CD4-positive, alpha-beta T cell (primary cell): ENCODE data around the gene WBP1. TPM values are rescaled to one million over a fixed set of nuclear protein-coding genes. Genes with fewer than 3 reads are reported as not detected.

Source experiments
- ATAC-seq: fragments of 200-7000 bp; cut with Tn5 transposase; one replicate; pipeline ENCODE4 v1.10.0; 2022; ENCODE audit warnings: mild to moderate bottlenecking; ENCODE audit not compliant: poor library complexity
- CTCF ChIA-PET: fragments of 350-600 bp; sonication (Branson Sonifier 250); formaldehyde crosslinking; loops from one replicate; lab custom pipeline; 2021; ENCODE audit warnings: antibody characterized with exemption, inconsistent platforms; lab: Charles Lee
- POLR2A ChIA-PET: fragments of 350-600 bp; sonication (Branson Sonifier 250); formaldehyde crosslinking; loops from one replicate; lab custom pipeline; 2021; ENCODE audit warnings: antibody characterized with exemption, inconsistent platforms; lab: Charles Lee
- DNase-seq, 14 experiments: peaks; one replicate each; pipeline ENCODE4 v3.0.0-alpha.2; 2013 to 2020; ENCODE audit warnings: mixed read lengths in 2 of 14
- H3K27ac ChIP-seq, 2 donors: one replicate each; pipeline versions ENCODE4 v1.5.1 to v1.7.0; 2013; ENCODE audit warnings: low read length in 2 of 2, low read depth in 1 of 2, mild to moderate bottlenecking in 1 of 2
- H3K27me3 ChIP-seq, 2 experiments: 1 replicate in 1 of 2; 2 replicates in 1 of 2; pipeline versions ENCODE4 v1.6.1 to v1.7.0; 2013; ENCODE audit warnings: low read length in 2 of 2, control low read depth in 1 of 2, mild to moderate bottlenecking in 1 of 2, moderate library complexity in 1 of 2; ENCODE audit not compliant: insufficient read depth in 2 of 2, control insufficient read depth in 1 of 2
- H3K36me3 ChIP-seq: one replicate; pipeline ENCODE4 v1.6.1; 2013; ENCODE audit warnings: low read length, control low read depth; ENCODE audit not compliant: insufficient read depth
- H3K4me1 ChIP-seq: one replicate; pipeline ENCODE4 v1.6.1; 2013; ENCODE audit warnings: low read length, control low read depth; ENCODE audit not compliant: insufficient read depth
- H3K4me3 ChIP-seq: one replicate; pipeline ENCODE4 v1.5.1; 2013; ENCODE audit warnings: mild to moderate bottlenecking, low read length, moderate library complexity
- H3K9me3 ChIP-seq, 2 experiments: 1 replicate in 1 of 2; 2 replicates in 1 of 2; pipeline versions ENCODE4 v1.6.1 to v1.7.0; 2013; ENCODE audit warnings: low read length in 2 of 2, mild to moderate bottlenecking in 2 of 2, control low read depth in 1 of 2, moderate library complexity in 1 of 2; ENCODE audit not compliant: control insufficient read depth in 1 of 2, insufficient read depth in 1 of 2
- H3K27ac Mint-ChIP-seq: one replicate; pipeline ENCODE4 v1.8.0; 2020; ENCODE audit warnings: mixed read lengths
- H3K27me3 Mint-ChIP-seq: one replicate; pipeline ENCODE4 v1.8.0; 2021; ENCODE audit warnings: mixed read lengths
- H3K36me3 Mint-ChIP-seq: one replicate; pipeline ENCODE4 v1.8.0; 2021; ENCODE audit warnings: low read depth, mixed read lengths
- H3K4me1 Mint-ChIP-seq: one replicate; pipeline ENCODE4 v1.8.0; 2021; ENCODE audit warnings: low read depth, mixed read lengths
- H3K4me3 Mint-ChIP-seq: one replicate; pipeline ENCODE4 v1.8.0; 2020; ENCODE audit warnings: mild to moderate bottlenecking, mixed read lengths
- H3K9me3 Mint-ChIP-seq: one replicate; pipeline ENCODE4 v1.8.0; 2020; ENCODE audit warnings: mixed read lengths
- CTCF ChIP-seq: fragments of 200-600 bp; IDR thresholded peaks from one replicate; pipeline ENCODE4 v1.8.0; 2022; ENCODE audit warnings: antibody characterized with exemption, mild to moderate bottlenecking
- intact Hi-C, 2 experiments: fragments of 100-400 bp; cut with DNase I in 1 of 2; cut with micrococcal nuclease in 1 of 2; formaldehyde crosslinking; loops; one replicate each; pipeline versions ENCODE4 v1.15.1 to v1.9.0; 2023 to 2025; cut with DNase I, micrococcal nuclease
- total RNA-seq, 174 experiments: library from RNA in 2 of 174; stranded (reverse) in 2 of 174; gene quantifications; one replicate each; pipeline ENCODE4 v1.2.3 and lab custom pipeline; 2021 to 2026

Gene WBP1
- total RNA-seq, 2 experiments from 2014 or later = 79.1 to 80.5 TPM

- Histone ChIP-seq H3K4me3 (peak overlapping the region; percentile 64), H3K27ac (no peak overlapping the region), H3K4me1 (peaks cover 37% of the 10 kb centered on the region), H3K9me3 (peaks cover 0 to 29% of the 10 kb centered on the region in 2 experiments), H3K36me3 (peaks cover 12% of the 10 kb centered on the region), H3K27me3 (peaks cover 38 to 53% of the 10 kb centered on the region in 2 experiments)
- no peaks in the 10 kb centered on the region for H3K9me3 Mint-ChIP-seq
- CTCF ChIA-PET = interaction anchor here (0.9 to 1.1 kb wide), 2 partner anchors 12 to 25 kb away, joined by 3 read pairs; partner anchors contain the start of gene MRPL53
- H3K36me3 Mint-ChIP-seq = peaks cover 15% of the 10 kb centered on the region
- H3K4me3 Mint-ChIP-seq = peak overlapping the region; percentile 82
- H3K4me1 Mint-ChIP-seq = peaks cover 46% of the 10 kb centered on the region
- DNase-seq (peak in 4 of 14 experiments; percentile 26 to 62 (median 41)), ATAC-seq (peak; percentile 31)
- POLR2A ChIA-PET = interaction anchor here (0.8 to 4.5 kb wide), 5 partner anchors 9 to 40 kb away, joined by 3 to 21 read pairs (median 3); partner anchors contain the start of genes CCDC142, PCGF1, TTC31 and WBP1
- TF ChIP-seq CTCF = no peak
- H3K27ac Mint-ChIP-seq = no peak overlapping the region
- H3K27me3 Mint-ChIP-seq = peaks cover 53% of the 10 kb centered on the region
- intact Hi-C loops = no loop called here
Measured at GRCh38 chr2:74497777-74498499, 39.7 kb downstream of the WBP1 start.

- H3K4me1 Mint-ChIP-seq = peaks cover 53% of the 10 kb centered on the region
- Histone ChIP-seq H3K4me3 (peak overlapping the region; percentile 64), H3K27me3 (peaks cover 46 to 60% of the 10 kb centered on the region in 2 experiments)
Measured at GRCh38 chr2:74498500-74499266, 40.4 kb downstream of the WBP1 start.

More at GRCh38 chr2:74498500-74499266, 40.4 kb downstream of the WBP1 start:
- Mint-ChIP-seq H3K4me3 (peak overlapping the region; percentile 82), H3K27ac (no peak overlapping the region), H3K27me3 (peaks cover 60% of the 10 kb centered on the region), H3K9me3 (no peaks in the 10 kb centered on the region), H3K36me3 (peaks cover 7% of the 10 kb centered on the region)
- no peak for TF ChIP-seq CTCF
- peak; percentile 28 for ATAC-seq
- CTCF ChIA-PET = interaction anchor here (0.9 to 1.1 kb wide), 2 partner anchors 11 to 26 kb away, joined by 3 read pairs; partner anchors contain the start of gene MRPL53
- Histone ChIP-seq H3K9me3 (peaks cover 0 to 37% of the 10 kb centered on the region in 2 experiments), H3K36me3 (peaks cover 5% of the 10 kb centered on the region), H3K27ac (no peak overlapping the region), H3K4me1 (peaks cover 44% of the 10 kb centered on the region)
- POLR2A ChIA-PET = interaction anchor here (0.8 to 4.5 kb wide), 7 partner anchors 9 to 42 kb away, joined by 3 to 21 read pairs (median 4); partner anchors contain the start of genes AUP1, CCDC142, HTRA2 and PCGF1
- intact Hi-C loops = no loop called here
- peak in 3 of 14 experiments; percentile 34 to 51 (median 41) for DNase-seq
